Ovary (tissue), 9 donors: Measurements from ENCODE around the gene CRLF1. TPM values are rescaled to one million over a fixed set of nuclear protein-coding genes. Genes with fewer than 3 reads are reported as not detected.

Source experiments
- DNase-seq, 5 donors: peaks; one replicate each; pipeline ENCODE4 v3.0.0-alpha.2; 2019 to 2020
- H3K27ac ChIP-seq, 2 donors: fragments of 200-600 bp; one replicate each; pipeline versions ENCODE4 v1.5.1 to v1.8.0; 2019 to 2022
- H3K27me3 ChIP-seq: fragments of 200-600 bp; one replicate; pipeline ENCODE4 v1.8.0; 2022
- H3K36me3 ChIP-seq: fragments of 200-600 bp; sonication (generic); one replicate; pipeline ENCODE4 v1.5.1; 2019
- H3K4me1 ChIP-seq: one replicate; pipeline ENCODE4 v1.8.1; 2013; ENCODE audit warnings: mild to moderate bottlenecking, moderate library complexity; ENCODE audit not compliant: insufficient read depth
- H3K4me3 ChIP-seq: fragments of 200-600 bp; sonication (generic); one replicate; pipeline ENCODE4 v1.5.1; 2017
- H3K9me3 ChIP-seq, 2 donors: fragments of 200-600 bp in 1 of 2; sonication (generic) in 1 of 2; one replicate each; pipeline versions ENCODE4 v1.5.1 to v1.8.1; 2013 to 2019; ENCODE audit warnings: mild to moderate bottlenecking in 1 of 2, moderate library complexity in 1 of 2
- EP300 ChIP-seq: sonication (generic); formaldehyde crosslinking; IDR thresholded peaks from one replicate; pipeline ENCODE4 v1.6.1; 2017; ENCODE audit warnings: antibody characterized with exemption
- POLR2A ChIP-seq: fragments of 450-650 bp; IDR thresholded peaks from one replicate; pipeline ENCODE4 v1.6.1; 2017; ENCODE audit warnings: antibody characterized with exemption, mild to moderate bottlenecking, moderate library complexity
- WGBS, 3 donors: extraction: QIAGEN DNeasy Blood & Tissue Kit in 1 of 3; methylation state at CpG; one replicate each; pipeline versions ENCODE4 v1.1.5 to v1.1.7; 2013 to 2017; 5-methylcytosine and 5-hydroxymethylcytosine counted together
- intact Hi-C, 4 donors: fragments of 100-400 bp; cut with DNase I; formaldehyde crosslinking; loops; one replicate each; pipeline versions ENCODE4 v1.11.0 to v1.15.1; 2022 to 2023
- polyA plus RNA-seq, 2 donors: library from polyadenylated mRNA; stranded (reverse); fragments of 200-250 nt in 1 of 2; fragments of 350-450 nt in 1 of 2; fragmentation: Illumina TruSeq in 1 of 2; extraction: RNeasy Lipid Tissue Mini Kit (QIAGEN cat#74804) in 1 of 2; gene quantifications; one replicate each; pipeline ENCODE4 v1.2.3, GENCODE V29; 2013 to 2014
- total RNA-seq, 7 donors: library from RNA; depleted of rRNA in 2 of 7; stranded (reverse); fragments of >200 nt in 2 of 7; fragmentation: NEBNext Ultra II Directional in 3 of 7; extraction: Animal tissue kit (Norgen Biotek cat#: 25700) in 3 of 7; gene quantifications; one replicate each; pipeline versions ENCODE4 v1.1.0 to v1.2.4, GENCODE V29; 2016 to 2023
- TF ChIP-seq, protein P1 (sequence below), 3 donors: fragments of 450-650 bp in 2 of 3; fragments of 200-600 bp in 1 of 3; IDR thresholded peaks; one replicate each; pipeline versions ENCODE4 v1.5.1 to v1.8.0; 2016 to 2022; ENCODE audit warnings: antibody characterized with exemption in 3 of 3, mild to moderate bottlenecking in 1 of 3
- donor health status: DM: no; HTN: no; CAD: no; lungs with moderate emphysema.
- donor health status: DM: no; HTN: no; CAD: no.
- donor health status: Bipolar disorder and iron deficiency.
- donor health status: DM: yes; HTN: yes; CAD: no.
- donor health status: DM: no; HTN: no; CAD: no.
- donor health status: DM: yes; HTN: yes; CAD: no.

CRLF1 gene
- total and polyA plus RNA-seq, 9 donors: 0.51 to 1.2 (median 1.0) TPM; not detected in 3

DNA sequence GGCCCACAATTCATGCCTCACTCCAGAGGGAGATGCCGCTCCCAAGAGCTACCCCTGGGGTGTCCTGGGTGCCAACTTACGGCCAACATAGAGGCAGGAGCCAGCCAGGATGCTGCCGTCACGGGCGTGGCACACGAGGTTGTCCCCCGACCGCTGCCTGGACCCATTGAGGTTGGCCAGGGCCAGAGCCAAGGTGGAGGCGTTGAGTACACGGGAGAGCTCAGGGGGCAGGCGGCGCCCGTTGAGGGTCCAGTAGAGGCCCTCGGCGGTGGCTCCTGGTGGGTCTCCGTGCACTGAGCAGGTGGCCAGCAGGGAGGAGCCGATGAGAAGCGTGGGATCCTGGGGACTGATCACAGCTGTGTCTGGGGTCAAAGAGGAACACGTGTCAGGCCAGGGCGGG lies 7.1 kb downstream of the CRLF1 start:
- H3K27ac ChIP-seq: no peak overlapping the region
- TF ChIP-seq POLR2A (no peak), EP300 (no peak)
- TF ChIP-seq, protein P1, sequence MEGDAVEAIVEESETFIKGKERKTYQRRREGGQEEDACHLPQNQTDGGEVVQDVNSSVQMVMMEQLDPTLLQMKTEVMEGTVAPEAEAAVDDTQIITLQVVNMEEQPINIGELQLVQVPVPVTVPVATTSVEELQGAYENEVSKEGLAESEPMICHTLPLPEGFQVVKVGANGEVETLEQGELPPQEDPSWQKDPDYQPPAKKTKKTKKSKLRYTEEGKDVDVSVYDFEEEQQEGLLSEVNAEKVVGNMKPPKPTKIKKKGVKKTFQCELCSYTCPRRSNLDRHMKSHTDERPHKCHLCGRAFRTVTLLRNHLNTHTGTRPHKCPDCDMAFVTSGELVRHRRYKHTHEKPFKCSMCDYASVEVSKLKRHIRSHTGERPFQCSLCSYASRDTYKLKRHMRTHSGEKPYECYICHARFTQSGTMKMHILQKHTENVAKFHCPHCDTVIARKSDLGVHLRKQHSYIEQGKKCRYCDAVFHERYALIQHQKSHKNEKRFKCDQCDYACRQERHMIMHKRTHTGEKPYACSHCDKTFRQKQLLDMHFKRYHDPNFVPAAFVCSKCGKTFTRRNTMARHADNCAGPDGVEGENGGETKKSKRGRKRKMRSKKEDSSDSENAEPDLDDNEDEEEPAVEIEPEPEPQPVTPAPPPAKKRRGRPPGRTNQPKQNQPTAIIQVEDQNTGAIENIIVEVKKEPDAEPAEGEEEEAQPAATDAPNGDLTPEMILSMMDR (IDR thresholded peaks at IDR 0.05): no peak
- H3K36me3 ChIP-seq: no peaks in the 10 kb centered on the region
- H3K9me3 ChIP-seq: no peaks in the 10 kb centered on the region
- intact Hi-C loops: loop anchor here in 3 of 4 donors (5.0 to 10.0 kb wide), 4 partner anchors 75 to 255 kb away; partner anchors contain the start of gene CRTC1 (in 1 of the 3)
- no peak overlapping the region for H3K4me3 ChIP-seq
- H3K27me3 ChIP-seq: peaks cover 2% of the 10 kb centered on the region
- 81 to 83% (median 82%) methylated on average over 16 to 20 of the region's 20 CpGs for WGBS, 3 donors
- no peak for DNase-seq
- no peaks in the 10 kb centered on the region for H3K4me1 ChIP-seq

DNA sequence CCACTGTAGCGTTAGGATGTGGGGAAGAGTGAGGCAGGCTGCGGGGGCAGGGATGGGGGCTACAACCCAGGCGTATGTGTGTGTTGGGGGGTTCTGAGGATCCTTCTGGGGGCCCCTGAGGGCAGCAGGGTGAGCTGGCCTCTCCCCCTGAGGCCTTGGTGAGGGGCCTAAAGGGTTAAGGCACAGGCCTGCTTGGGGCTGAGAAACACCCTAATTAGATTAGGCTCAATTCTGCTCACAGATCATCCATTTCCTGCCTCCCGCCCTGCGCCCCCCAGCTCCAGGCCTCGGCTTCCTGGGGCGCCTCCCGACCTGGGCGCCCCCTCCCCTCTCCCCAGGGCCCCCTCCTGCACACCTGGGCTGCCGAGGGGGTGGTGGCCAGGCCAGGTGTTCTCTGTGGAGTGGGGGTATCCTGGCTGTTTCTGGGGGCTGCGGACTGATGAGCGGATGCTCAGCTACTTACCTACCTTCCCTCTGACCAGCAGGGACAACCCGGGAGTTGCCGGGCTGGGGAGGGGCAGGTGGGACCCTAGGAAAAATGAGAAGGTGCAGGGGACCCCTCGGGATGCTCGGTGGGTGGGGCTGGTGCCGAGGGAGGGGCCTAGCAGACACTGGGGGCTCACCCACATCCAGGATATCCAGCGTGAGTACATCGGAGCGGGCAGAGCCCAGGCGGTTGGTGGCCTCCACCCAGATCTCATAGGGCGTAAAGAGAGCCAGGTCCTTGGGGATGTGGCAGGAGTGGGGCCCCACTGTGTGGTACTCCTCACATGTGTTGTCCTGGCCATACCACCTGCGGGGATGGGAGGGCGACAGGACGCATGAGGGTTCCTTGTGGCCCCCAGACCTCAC lies 8.6 kb downstream of the CRLF1 start:
- Histone ChIP-seq H3K4me3 (no peak overlapping the region), H3K27ac (no peak overlapping the region), H3K4me1 (peaks cover 2% of the 10 kb centered on the region), H3K9me3 (no peaks in the 10 kb centered on the region), H3K36me3 (no peaks in the 10 kb centered on the region), H3K27me3 (no peaks in the 10 kb centered on the region)
- 25 to 32% (median 27%) methylated on average over 25 of the region's 25 CpGs for WGBS, 3 donors
- TF ChIP-seq POLR2A: no peak
- TF ChIP-seq, protein P1 (IDR thresholded peaks at IDR 0.05): no peak
- no peak for TF ChIP-seq EP300
- no peak for DNase-seq
- intact Hi-C loops: loop anchor here in 3 of 4 donors (5.0 to 10.0 kb wide), 4 partner anchors 77 to 257 kb away; partner anchors contain the start of gene CRTC1 (in 1 of the 3)

DNA sequence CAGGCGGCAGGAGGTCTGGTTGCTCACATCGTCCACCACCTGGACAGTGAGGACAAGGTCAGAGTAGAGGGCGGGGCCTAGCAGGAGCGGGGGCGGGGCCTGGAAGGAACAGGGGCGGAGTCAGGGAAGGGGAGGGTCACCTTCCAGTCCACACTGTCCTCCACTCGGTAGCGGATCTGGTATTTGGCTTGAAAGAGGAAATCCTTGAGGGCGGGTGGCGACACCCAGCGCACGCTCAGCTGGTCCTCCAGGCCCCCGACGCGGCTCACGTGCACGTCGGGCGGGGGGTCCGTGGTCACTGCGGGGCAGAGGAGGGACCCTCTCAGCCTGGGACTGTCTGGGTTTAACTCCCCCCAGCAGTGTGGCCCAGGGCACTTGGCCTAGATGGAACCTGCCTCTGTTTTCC lies 9.8 kb downstream of the CRLF1 start:
- H3K4me3 ChIP-seq: no peak overlapping the region
- peak; percentile 10 for TF ChIP-seq POLR2A
- TF ChIP-seq, protein P1 (IDR thresholded peaks at IDR 0.05): no peak
- H3K9me3 ChIP-seq: no peaks in the 10 kb centered on the region
- H3K27ac ChIP-seq: no peak overlapping the region
- intact Hi-C loops: loop anchor here in 3 of 4 donors (5.0 to 10.0 kb wide), 4 partner anchors 78 to 258 kb away; partner anchors contain the start of gene CRTC1 (in 1 of the 3)
- 3 to 11% (median 3%) methylated on average over 21 of the region's 21 CpGs for WGBS, 3 donors
- H3K27me3 ChIP-seq: no peaks in the 10 kb centered on the region
- H3K4me1 ChIP-seq: peaks cover 2% of the 10 kb centered on the region
- H3K36me3 ChIP-seq: no peaks in the 10 kb centered on the region
- DNase-seq: peak in 4 of 5 donors; percentile 45 to 75 (median 60)

DNA sequence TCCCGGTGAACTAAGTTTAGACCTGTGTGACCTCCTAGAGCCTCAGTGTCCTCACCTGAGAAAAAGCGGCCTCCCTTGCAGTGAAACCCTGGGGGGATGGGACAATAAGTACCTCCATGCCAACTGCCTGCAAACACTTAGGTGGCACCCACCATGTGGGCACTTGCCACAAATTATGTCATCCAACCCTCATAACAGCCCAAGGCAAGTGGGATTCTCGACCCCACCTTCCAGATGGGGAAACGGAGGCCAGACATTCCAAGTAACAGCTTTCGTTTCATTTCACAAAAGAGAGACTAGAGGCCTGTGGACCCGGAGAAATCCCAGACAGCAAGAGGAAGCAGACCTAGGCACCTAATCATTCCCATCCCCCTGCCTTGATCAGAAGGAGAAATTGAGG lies 11.1 kb downstream of the CRLF1 start:
- no peak for DNase-seq
- H3K36me3 ChIP-seq: no peaks in the 10 kb centered on the region
- intact Hi-C loops: loop anchor here in 3 of 4 donors (2.0 to 10.0 kb wide), 5 partner anchors 79 to 259 kb away; partner anchors contain the start of gene CRTC1 (in 1 of the 3)
- H3K4me3 ChIP-seq: no peak overlapping the region
- TF ChIP-seq, protein P1 (IDR thresholded peaks at IDR 0.05): no peak
- TF ChIP-seq EP300 (no peak), POLR2A (no peak)
- H3K9me3 ChIP-seq: no peaks in the 10 kb centered on the region
- H3K4me1 ChIP-seq: peaks cover 2% of the 10 kb centered on the region
- H3K27me3 ChIP-seq: no peaks in the 10 kb centered on the region
- 48 to 55% (median 49%) methylated on average over 6 of the region's 6 CpGs for WGBS, 3 donors
- no peak overlapping the region for H3K27ac ChIP-seq
